ENCODE data around the gene VTI1B. TPM values are rescaled to one million over a fixed set of nuclear protein-coding genes. Genes with fewer than 3 reads are reported as not detected.

The VTI1B gene
- total RNA-seq, 1 donor from 2014 or later = 43.2 TPM

DNA sequence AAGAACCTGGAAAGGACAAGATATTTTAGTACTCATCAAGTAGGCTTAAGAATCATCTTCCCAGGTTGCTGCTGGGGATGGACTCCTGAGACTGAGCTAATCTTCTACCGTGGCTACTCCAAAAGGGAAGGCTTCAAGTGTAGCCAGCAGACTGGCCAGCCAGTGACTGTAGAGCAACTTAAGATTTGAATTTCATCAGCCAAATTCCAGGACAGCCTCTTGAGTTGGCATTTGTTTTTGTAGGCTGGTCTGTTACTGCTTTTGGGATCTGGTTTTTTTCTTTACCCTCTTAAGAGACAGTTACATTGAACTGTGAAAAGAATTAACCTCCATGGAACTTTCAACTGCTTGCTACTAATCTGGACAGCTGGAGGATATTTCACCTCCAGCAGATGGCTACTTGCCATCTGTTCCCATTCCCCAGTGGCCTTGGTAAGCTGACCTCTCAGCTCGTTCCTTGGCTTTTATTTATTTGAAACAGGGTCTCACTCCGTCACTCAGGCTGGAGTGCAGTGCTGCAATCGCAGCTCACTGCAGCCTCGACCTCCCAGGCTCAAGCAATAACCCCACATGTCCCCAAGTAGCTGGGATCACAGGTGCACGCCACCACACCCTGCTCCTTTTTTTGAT, 20.7 kb downstream of the VTI1B start:
- H3K9me3 ChIP-seq = no peaks in the 10 kb centered on the region
- TF ChIP-seq, protein P1, sequence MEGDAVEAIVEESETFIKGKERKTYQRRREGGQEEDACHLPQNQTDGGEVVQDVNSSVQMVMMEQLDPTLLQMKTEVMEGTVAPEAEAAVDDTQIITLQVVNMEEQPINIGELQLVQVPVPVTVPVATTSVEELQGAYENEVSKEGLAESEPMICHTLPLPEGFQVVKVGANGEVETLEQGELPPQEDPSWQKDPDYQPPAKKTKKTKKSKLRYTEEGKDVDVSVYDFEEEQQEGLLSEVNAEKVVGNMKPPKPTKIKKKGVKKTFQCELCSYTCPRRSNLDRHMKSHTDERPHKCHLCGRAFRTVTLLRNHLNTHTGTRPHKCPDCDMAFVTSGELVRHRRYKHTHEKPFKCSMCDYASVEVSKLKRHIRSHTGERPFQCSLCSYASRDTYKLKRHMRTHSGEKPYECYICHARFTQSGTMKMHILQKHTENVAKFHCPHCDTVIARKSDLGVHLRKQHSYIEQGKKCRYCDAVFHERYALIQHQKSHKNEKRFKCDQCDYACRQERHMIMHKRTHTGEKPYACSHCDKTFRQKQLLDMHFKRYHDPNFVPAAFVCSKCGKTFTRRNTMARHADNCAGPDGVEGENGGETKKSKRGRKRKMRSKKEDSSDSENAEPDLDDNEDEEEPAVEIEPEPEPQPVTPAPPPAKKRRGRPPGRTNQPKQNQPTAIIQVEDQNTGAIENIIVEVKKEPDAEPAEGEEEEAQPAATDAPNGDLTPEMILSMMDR (IDR thresholded peaks at IDR 0.05) = no peak
- H3K4me3 ChIP-seq = no peak overlapping the region
- no peak for DNase-seq (ENCODE audit: low spot score in 2 of 2)
- no peaks in the 10 kb centered on the region for H3K4me1 ChIP-seq
- H3K27me3 ChIP-seq = no peaks in the 10 kb centered on the region
- H3K27ac ChIP-seq = no peak overlapping the region
- intact Hi-C loops (cut with DNase I) = no loop called here
- H3K36me3 ChIP-seq = peaks cover 77 to 96% of the 10 kb centered on the region in 2 donors

- Histone ChIP-seq H3K4me3 (no peak overlapping the region), H3K36me3 (peaks cover 79 to 91% of the 10 kb centered on the region in 2 donors)
- TF ChIP-seq, protein P1 (IDR thresholded peaks at IDR 0.05) = no peak
These were observed 22.2 kb downstream of the VTI1B start for GRCh38 chr14:67652189-67652588.

GRCh38 chr14:67650694-67651093, 23.7 kb downstream of the VTI1B start:
- H3K9me3 ChIP-seq = no peaks in the 10 kb centered on the region
- TF ChIP-seq, protein P1 (IDR thresholded peaks at IDR 0.05) = no peak
- no peak overlapping the region for H3K4me3 ChIP-seq
- H3K27me3 ChIP-seq = no peaks in the 10 kb centered on the region
- intact Hi-C loops (cut with DNase I) = no loop called here
- H3K4me1 ChIP-seq = no peaks in the 10 kb centered on the region
- no peak overlapping the region for H3K27ac ChIP-seq
- no peak for DNase-seq (ENCODE audit: low spot score in 2 of 2)
- peaks cover 69 to 84% of the 10 kb centered on the region in 2 donors for H3K36me3 ChIP-seq

More at GRCh38 chr14:67652189-67652588, 22.2 kb downstream of the VTI1B start:
- H3K4me1 ChIP-seq = no peaks in the 10 kb centered on the region
- intact Hi-C loops (cut with DNase I) = no loop called here
- DNase-seq (ENCODE audit: low spot score in 2 of 2) = no peak
- H3K27ac ChIP-seq = no peak overlapping the region
- no peaks in the 10 kb centered on the region for H3K27me3 ChIP-seq
- H3K9me3 ChIP-seq = no peaks in the 10 kb centered on the region

- no peak overlapping the region for H3K4me3 ChIP-seq
- H3K27me3 ChIP-seq = no peaks in the 10 kb centered on the region
- intact Hi-C loops (cut with DNase I) = no loop called here
- H3K4me1 ChIP-seq = no peaks in the 10 kb centered on the region
- TF ChIP-seq, protein P1 (IDR thresholded peaks at IDR 0.05) = no peak
- H3K36me3 ChIP-seq = peaks cover 66 to 78% of the 10 kb centered on the region in 2 donors
- no peak for DNase-seq (ENCODE audit: low spot score in 2 of 2)
- H3K27ac ChIP-seq = no peak overlapping the region
- H3K9me3 ChIP-seq = no peaks in the 10 kb centered on the region
These were observed 24.3 kb downstream of the VTI1B start for GRCh38 chr14:67650151-67650550.

GRCh38 chr14:67646131-67646530, 28.3 kb downstream of the VTI1B start:
- TF ChIP-seq, protein P1 (IDR thresholded peaks at IDR 0.05) = no peak
- intact Hi-C loops (cut with DNase I) = no loop called here
- H3K4me3 ChIP-seq = no peak overlapping the region
- no peaks in the 10 kb centered on the region for H3K27me3 ChIP-seq
- H3K27ac ChIP-seq = peak overlapping the region in 1 of 2 donors; percentile 12
- DNase-seq (ENCODE audit: low spot score in 2 of 2) = no peak
- no peaks in the 10 kb centered on the region for H3K9me3 ChIP-seq
- H3K36me3 ChIP-seq = peaks cover 36 to 41% of the 10 kb centered on the region in 2 donors
- H3K4me1 ChIP-seq = no peaks in the 10 kb centered on the region
